NCI-H1436 (cell line): ENCODE data around the gene C8G.

Experiments used
- DNase-seq: peaks from one replicate; lab custom pipeline; 2025; lab: John Stamatoyannopoulos, UW

C8G gene

DNA sequence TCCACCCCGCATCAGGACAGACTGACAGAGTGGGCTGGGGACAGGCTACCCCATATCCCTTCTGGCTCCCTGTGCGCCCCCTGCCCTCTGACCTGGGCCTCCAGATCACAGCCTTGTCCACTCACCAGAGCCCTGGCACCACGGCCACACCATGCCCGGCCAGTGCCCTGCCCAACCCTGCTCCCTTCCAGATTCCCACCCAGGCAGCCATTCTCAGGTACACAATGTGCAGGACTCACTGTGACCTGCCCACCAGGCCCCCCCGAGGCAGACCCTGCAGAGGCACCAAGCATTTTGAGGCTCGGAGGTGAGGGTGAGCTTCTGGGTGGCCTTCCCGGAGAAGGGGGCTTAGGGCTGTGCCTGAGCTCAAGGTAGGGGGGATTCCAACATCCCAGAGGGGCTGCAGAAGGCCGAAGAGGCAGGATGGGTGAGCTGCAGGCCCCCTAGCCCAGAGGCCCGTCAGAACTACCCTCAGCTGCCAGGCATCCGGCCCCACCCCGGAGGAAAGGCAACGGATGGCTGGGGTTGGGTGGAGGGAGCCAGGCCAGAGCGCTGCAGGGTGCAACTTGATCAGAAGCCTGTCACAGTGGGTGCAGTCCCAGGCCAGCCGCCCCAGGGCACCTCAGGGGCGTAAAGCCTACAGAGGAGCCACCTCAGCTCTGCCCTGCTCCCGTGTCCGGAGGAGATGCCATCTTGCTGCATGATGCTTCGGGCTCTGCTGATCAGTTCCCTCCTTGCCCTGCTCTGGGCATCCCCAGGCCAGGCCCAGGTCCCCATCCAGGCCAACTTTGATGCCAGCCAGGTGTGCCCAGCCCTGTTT lies 37.4 kb downstream of the C8G start, which contains the start of gene LCNL1:
TSS of gene LCNL1 (plus strand) at position 762 of the 820 bp plus-strand sequence. CDS start 594 bp downstream, outside the sequence.
- DNase-seq: no peak

- no peak for DNase-seq
Observed at GRCh38 chr9:136983167-136983566, 38.1 kb downstream of the C8G start.

GRCh38 chr9:136983656-136984314 lies 38.7 kb downstream of the C8G start:
- no peak for DNase-seq

DNA sequence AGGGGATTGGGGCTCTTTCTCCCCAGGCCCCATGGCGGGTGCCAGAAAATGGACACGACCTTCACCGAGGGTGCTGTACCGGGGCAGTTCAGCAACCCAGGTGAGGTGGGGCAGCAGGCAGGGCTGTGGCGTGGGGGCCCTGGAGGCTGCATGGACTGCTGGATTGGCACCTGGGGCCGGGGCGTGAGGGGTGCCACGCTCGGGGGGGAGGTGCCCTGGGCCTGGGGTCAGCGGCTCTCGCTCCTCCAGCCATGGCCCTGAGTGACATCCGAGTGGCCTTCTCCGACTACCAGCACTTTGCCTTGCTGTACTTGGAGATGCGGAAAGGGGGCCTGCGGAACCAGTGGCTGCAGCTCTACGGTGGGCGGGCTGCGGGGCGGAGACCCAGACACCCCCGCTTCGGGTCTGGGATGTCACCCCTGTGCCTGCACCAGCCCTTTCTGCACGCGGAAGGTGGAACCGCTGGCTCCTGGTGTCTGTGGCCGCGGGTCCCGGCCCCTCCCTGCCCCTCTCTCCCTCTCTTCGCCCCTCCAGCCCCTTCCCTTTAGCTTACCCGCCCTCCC lies 39.5 kb downstream of the C8G start:
- DNase-seq: no peak

DNA sequence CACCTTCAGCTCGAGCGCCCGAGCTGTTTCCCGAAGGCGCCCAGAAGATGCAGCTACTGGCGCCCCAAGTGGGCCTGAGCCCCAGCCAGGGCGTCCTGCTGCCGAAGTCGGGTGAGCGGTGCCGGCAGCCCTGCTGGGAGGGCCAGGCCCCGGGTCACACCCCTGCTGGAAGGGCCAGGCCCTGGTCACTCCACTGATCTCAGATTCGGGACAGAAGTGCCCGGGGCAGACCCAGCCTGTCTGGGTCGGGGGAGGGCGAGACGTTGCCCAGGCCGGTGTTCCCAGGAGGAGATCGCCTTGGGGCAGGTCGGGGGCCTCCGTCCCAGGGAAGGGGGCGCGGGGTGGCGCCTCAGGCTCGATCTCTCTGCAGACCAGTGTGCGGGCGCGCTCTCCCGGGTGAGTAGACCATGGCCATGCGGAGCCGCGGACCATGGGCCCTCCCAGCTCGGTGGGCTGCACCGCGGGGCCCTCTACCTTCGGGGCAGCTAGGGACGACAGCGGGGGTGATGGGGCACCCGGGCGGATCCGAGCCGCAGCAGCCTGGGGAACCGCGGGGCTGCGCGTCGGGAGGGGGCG lies 40.1 kb downstream of the C8G start:
- DNase-seq: no peak

DNA sequence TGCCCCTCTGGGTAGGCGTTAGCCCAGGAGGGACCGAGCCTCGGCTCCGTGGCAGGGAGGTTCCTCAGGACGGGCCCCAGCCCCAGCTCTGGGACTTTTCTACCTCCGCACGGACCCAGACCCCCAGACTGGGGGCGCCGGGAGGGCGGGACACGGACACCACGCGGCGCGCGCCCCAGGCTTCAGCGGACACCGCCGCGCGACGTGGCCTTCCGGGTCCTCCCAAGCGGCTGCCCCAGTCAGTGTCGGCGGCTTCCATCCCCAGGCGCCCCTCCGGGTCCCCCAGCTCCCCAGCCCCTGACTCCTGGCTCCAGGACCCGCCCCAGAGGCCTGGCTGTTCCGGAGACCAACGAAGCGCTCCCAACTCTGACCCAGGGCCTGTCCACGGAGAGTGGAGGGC lies 40.8 kb downstream of the C8G start:
- no peak for DNase-seq

- no peak for DNase-seq
Observed at GRCh38 chr9:136988872-136989271, 43.8 kb downstream of the C8G start.

DNA sequence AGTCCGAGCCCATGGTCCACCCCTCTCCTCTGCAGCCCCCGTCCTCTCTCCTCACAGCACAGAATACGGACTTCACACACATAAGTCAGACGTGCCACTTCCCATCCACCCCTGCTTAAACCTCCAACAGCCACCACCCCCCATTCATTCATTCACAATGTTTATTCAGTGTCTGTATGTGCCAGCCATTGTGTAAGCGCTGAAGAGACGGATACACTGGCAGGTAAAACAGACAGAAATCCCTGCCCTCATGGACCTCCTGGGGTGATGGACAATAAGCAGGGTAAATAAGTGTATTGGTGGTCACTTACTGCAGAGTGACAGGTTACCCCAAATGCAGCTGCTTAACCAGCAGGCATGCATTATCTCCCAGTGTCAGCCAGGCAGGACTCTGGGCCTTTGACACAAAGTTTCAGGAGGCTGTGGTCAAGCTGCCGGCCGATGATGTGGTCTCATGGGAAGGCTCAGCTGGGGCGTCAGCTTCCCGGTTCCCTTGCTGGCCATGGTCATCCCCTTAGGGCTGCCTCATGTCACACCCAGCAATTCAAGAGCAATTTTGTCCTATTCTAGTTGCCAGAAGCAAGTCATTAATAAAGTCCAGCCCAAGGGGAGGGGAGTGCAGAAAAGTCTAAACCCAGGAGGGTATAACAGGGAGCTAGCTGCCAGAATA lies 45.3 kb downstream of the C8G start:
- no peak for DNase-seq

- DNase-seq: peak; percentile 84
Observed at GRCh38 chr9:136991993-136992818, 47.2 kb downstream of the C8G start, which contains the start of gene PAXX. Gene PAXX, plus strand, starts transcription at chr9:136992422. Its CDS starts 22 bp downstream, at chr9:136992444.

- DNase-seq: no peak
Observed at GRCh38 chr9:136992819-136993369, 47.9 kb downstream of the C8G start.

- DNase-seq: no peak
Observed at GRCh38 chr9:136994180-136994887, 49.3 kb downstream of the C8G start.

DNA sequence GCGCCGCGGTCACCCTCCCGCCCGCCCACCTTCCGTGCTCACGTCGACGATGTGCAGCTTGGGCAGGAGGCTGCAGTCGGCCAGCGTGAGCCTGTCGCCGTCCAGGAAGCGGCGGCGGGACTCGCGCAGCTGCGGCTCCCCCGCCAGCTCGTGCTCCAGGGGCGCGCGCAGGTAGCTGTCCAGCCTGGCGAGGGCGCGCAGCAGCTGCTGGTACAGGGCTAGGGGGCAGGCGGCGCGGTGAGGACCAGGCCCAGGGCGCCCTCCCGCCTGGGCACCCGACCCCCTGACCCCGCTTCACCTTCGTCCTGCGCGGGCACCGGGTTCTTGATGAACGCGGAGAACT lies 49.8 kb downstream of the C8G start:
- DNase-seq: no peak

DNA sequence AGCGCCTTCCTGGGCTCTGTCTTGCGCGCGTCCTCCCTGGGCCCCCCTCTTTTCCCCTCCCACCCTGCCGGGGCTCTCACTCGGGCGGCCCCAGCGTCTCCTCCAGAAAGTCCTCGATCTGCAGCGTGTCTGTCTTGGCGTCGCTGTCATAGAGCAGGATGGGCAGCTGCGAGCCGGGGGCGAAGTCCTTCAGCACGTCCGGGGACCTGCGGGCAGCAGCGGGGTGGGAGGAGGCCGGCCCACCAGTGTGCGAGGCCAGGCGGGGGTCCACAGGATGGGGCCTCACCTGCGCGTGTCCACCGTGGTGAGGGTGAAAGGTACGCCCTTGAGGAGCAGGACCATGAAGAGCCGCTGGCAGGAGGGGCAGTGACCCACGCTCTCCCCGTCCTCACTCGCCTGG lies 50.3 kb downstream of the C8G start:
- no peak for DNase-seq

DNA sequence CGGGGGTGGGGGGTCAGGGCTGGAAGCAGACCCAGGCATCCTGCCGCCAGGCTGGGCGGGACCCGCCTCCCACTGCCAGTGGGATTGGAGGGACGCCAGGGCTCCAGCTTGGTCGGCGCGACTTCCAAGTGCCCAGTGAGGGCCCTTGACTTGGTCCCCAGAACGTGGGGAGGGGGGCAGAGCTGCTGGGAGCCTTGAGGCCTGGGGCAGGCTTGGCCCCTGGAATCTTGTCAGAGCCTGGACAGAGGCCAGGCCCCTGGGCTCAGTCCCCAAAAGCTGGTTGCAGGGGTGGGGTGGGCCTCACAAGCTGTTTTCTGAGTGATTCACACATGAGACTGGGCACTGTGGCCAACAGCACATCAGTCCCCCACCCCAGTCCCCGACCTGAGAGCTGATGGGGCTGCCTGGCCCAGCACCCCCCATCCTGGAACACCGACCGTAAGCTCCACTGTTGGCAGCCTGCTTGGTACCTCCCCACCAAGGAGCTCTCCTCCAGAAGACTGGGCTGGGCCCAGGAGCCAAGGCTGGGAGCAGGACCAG lies 50.8 kb downstream of the C8G start:
- DNase-seq: no peak
